Measurements from ENCODE around the gene HPN. TPM values are rescaled to one million over a fixed set of nuclear protein-coding genes. Genes with fewer than 3 reads are reported as not detected.

The HPN gene
- total RNA-seq, 1 experiment from 2014 or later = 10.6 TPM

- no peaks in the 10 kb centered on the region for H3K4me1 ChIP-seq (ENCODE audit: insufficient read depth, low read length)
- Mint-ChIP-seq H3K9me3 (no peaks in the 10 kb centered on the region; a peak in 1 of 5 replicates), H3K27me3 (ENCODE audit: low read depth) (peaks cover 54% of the 10 kb centered on the region), H3K36me3 (ENCODE audit: insufficient read depth in 1 of 3, low read depth in 3 of 3) (peaks cover 17 to 48% (median 35%) of the 10 kb centered on the region in 3 experiments; a peak in 6 of 7 replicates), H3K4me3 (peak overlapping the region; percentile 47 to 73), H3K4me1 (peaks cover 15 to 17% of the 10 kb centered on the region in 2 experiments), H3K27ac (no peak overlapping the region)
- no peak overlapping the region for H4K5ac ChIP-seq (ENCODE audit: insufficient read length, low read depth, low read length)
- H2BK20ac ChIP-seq (ENCODE audit: low read depth, low read length, poor library complexity, severe bottlenecking) = no peak overlapping the region
- no peak overlapping the region for H2BK120ac ChIP-seq (ENCODE audit: low read depth, low read length, poor library complexity, severe bottlenecking)
- H3K18ac ChIP-seq (ENCODE audit: insufficient read length, low read depth, low read length) = no peak overlapping the region
- no peak for TF ChIP-seq CTCF (conservative IDR thresholded peaks at IDR 0.05)
- no peaks in the 10 kb centered on the region for H3K79me2 ChIP-seq (ENCODE audit: insufficient read depth, low read length)
- no peak overlapping the region for H3K4ac ChIP-seq (ENCODE audit: low read depth, low read length)
- H3K56ac ChIP-seq (ENCODE audit: insufficient read length, low read depth, low read length) = no peak overlapping the region
- no peak overlapping the region for H2BK12ac ChIP-seq (ENCODE audit: insufficient read length, low read depth, low read length)
- H4K20me1 ChIP-seq (ENCODE audit: control insufficient read depth, insufficient read depth, insufficient read length) = no peaks in the 10 kb centered on the region
- H3K9ac ChIP-seq (ENCODE audit: extremely low read depth, insufficient read length, low read length) = no peak overlapping the region
- no peak overlapping the region for H2BK15ac ChIP-seq (ENCODE audit: low read depth, low read length)
- H3K14ac ChIP-seq (ENCODE audit: insufficient read depth, low read length) = no peak overlapping the region
- DNase-seq = peak; percentile 52
- H4K91ac ChIP-seq (ENCODE audit: insufficient read length, low read depth, low read length) = no peak overlapping the region
- H3K27me3 ChIP-seq (ENCODE audit: insufficient read depth, low read length) = peaks cover 11% of the 10 kb centered on the region; the same call in 1 of the 2 replicates
- no peak overlapping the region for H4K8ac ChIP-seq (replicated peaks; ENCODE audit: insufficient read length, low read depth, low read length)
- peaks cover 8% of the 10 kb centered on the region for H3K23me2 ChIP-seq (ENCODE audit: insufficient read length, low read depth, low read length, poor library complexity, severe bottlenecking)
- no peak overlapping the region for H3K27ac ChIP-seq (ENCODE audit: insufficient read length, low read depth, low read length)
- no peak overlapping the region for H2AK5ac ChIP-seq (ENCODE audit: insufficient read length, low read length)
- no peak overlapping the region for H3K23ac ChIP-seq (ENCODE audit: insufficient read length, low read depth, low read length)
- no peaks in the 10 kb centered on the region for H3K9me3 ChIP-seq (ENCODE audit: control insufficient read depth, low read depth, low read length)
- no peak overlapping the region for H2AFZ ChIP-seq (ENCODE audit: low read length)
- WGBS (ENCODE audit: extremely low coverage, insufficient read length, low lambda C conversion rate) = no CpG with 5 or more reads among the region's 11 CpGs
- no peak overlapping the region for H2BK5ac ChIP-seq (ENCODE audit: insufficient read length, low read length)
- H3K79me1 ChIP-seq (ENCODE audit: insufficient read depth, low read depth, low read length, poor library complexity, severe bottlenecking) = no peaks in the 10 kb centered on the region
- H3K4me2 ChIP-seq (ENCODE audit: insufficient read depth, insufficient read length, low read length) = peak overlapping the region; percentile 1
- no peak overlapping the region for H3T11ph ChIP-seq (ENCODE audit: low read length)
Observed at GRCh38 chr19:35029737-35030256, 11.7 kb upstream of the HPN start.

Measured in H9 (cell line).